T-helper 1 cell (primary cell): ENCODE data around the gene CA7.

Source experiments
- DNase-seq, 5 donors: peaks; one replicate each; pipeline ENCODE4 v3.0.0-alpha.2; 2012 to 2020

CA7 gene

DNA sequence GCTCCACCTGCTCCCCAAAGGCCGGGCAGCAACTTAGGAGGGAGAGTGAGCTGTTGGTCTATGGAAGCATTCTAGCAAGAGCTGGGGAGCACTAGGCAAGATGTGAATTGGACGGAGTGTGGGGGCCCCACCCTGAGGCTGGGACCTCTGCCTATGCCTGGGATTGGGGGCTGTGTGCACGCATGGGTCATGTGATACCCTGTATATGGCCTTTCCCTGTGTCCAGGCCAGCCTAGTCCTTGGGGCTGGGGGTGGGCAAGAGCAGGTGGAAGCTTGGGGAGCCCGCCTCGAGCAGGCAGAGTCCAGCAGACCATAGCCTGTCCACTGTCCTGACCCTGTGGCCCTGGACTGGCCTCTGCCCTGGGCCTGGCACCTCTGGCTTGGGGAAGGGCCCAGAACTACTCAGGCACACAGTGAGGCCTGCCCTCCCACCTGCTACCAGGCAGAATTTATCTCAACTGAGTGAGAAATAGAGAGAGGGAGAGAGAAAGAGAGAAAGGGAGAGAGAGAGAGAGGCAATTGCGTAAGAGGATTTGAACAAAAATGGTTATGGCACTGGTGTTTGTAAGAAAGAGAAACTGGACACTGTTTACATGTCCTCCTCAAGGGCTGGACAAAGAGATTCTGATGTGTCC, 55.2 kb downstream of the CA7 start:
- DNase-seq, result no peak

DNA sequence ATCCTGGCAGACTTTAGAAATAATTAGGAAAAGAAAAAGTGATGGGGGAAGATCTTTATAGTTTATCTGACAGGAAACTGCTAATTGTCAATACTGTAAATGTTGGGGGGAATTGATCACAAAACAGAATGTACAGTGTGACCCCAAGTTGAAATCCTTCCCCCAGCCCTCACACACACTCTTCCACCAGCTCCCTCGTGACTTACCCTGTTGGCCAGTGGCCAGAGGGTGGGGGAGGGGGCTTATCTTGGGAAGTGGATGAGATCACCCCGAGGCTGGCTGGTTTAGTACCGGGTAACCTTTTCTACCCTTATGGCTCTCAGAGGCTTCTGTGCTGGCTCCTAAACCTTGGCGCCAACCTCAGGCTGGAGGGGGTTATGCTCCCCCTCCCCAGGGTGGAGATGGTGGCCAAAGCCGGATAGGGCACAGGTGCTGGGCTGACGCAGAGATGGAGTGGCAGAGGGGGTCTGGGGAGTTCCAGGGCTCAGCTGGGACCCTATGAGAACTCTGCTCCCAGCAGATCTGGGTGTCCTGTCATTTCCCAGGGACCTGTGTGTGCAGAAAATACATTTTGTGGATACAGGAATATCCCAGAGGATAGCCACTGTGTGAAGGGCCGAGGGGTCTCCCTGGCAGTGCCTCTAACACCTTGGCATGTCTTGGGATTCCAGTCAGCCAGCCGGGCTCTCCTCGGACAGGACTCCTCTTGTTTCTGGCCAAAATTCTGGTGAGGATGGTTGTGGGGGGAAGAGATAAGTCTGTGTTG, 55.9 kb downstream of the CA7 start:
- no peak for DNase-seq

DNA sequence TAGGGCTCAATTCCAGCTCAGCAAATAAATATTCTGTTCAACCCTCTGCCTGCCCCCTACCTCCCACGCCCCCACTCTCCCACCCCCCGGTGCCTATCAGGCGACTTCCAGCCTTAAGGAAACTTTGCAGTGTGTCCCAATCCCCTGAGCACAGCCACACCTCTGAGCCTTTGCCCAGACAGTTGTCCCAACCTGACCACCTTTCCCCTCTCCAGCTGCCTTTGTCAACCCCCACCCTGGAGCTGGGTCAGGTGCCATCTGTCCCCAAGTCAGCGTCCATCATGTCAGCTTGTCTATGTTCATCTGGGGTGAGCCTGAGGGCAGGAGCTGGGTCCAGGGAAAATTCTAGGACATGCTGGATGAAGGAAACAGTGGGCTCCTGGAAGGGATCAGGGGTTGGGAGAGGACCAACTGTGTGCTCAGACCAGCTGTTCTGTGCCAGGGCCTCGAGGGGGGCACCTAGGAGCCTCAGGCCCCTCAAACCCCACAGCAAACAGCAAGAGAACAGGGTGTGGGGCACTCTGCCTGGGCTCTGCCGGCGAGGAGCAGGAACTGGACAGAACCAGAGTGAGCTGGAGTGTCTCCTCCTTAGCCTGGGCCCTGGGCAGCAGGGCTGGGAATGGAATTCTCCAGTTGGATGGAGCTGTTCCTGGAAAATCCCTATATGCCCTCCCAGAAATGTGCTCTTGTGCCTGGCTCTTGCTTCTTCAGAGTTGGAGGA, 56.7 kb downstream of the CA7 start:
- no peak for DNase-seq

- DNase-seq, result no peak
Measured at GRCh38 chr16:66901626-66902025, 57.4 kb downstream of the CA7 start.

DNA sequence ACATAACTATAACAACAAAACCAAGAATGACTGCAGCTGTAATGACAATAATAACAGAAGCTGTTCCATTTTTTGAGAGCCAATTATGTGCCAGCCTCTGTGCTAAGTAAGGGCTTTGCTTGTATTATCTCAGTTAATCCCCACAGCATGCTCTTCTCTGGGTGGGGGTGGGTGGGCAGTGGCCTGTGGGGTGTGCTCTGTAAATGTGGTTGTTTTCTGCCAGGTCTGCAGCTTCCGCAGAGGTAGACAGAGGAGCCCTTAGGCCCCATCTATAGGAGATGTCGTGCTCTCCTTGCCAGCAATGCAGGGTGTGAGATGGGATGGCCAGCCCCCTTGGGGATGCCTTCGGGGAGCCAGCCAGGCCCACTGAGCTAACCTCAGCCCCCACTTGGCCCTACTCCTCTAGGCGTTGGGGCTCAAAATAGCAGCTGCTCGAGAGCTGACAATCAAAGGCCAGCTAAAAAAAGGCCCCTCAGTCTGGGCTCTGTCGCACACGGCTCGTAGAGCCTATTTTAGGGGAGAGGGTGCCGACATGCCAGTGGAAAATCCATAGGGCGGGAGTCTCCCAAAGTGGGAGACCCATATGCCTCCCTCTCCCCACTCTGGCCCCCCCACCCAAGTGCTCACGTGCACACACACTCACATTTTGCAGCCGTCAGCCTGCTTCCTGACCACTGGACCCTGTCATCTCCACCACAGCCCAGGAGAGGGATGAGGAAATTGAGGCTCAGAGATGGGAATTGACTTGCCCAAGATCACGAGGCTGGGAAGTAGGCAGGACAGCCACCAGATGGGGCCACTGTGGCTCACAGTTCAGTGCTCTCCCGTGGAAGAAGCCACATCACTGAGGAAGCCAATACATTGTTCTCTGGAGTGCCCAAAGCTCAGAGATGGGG, 58.7 kb downstream of the CA7 start:
- DNase-seq, result no peak
